Posterior cingulate gyrus (tissue), 11 donors: ENCODE data around the gene HOMER1.

Experiments
- DNase-seq, 10 donors: peaks; one replicate each; pipeline versions ENCODE4 v3.0.0 to v3.0.0-alpha.2; 2020 to 2021; ENCODE audit warnings: mixed read lengths in 3 of 10
- intact Hi-C: fragments of 100-400 bp; cut with DNase I; formaldehyde crosslinking; loops from one replicate; pipeline ENCODE4 v1.15.1; 2023

HOMER1 gene

DNA sequence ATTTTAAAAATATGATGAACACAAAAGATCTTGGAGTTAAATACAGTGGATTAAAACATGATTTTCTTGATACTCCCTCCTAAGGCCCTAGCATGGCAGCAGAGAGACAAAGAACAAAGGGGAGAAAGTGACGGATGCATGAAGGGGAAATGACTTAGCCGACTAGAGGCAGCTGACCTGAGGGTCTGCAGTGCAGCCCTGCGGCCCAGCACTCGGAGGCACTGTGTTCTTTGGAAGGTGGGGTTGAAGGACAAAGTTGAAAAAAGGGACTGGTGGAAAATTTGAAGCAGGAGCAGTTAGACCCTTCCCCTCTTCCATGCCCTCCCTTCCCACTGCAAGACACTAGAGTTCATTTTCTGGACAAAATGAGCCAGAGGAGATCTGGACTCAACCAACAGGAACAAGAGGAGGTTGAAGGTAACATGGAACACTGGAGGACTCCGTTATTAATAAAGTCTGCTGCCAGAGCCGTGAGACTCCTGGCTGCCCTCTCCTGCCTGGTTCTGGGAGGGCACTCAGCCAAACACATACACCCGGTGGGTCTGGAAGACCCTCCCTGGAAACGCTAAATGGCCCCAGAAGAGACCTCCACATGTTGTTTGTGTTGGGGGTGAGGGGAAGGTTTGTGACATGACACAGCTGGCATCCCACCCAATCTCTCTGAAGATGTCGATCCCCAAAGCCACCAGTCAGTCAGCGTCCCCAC, 179.9 kb downstream of the HOMER1 start:
- intact Hi-C loops, result no loop called here
- DNase-seq, result no peak

DNA sequence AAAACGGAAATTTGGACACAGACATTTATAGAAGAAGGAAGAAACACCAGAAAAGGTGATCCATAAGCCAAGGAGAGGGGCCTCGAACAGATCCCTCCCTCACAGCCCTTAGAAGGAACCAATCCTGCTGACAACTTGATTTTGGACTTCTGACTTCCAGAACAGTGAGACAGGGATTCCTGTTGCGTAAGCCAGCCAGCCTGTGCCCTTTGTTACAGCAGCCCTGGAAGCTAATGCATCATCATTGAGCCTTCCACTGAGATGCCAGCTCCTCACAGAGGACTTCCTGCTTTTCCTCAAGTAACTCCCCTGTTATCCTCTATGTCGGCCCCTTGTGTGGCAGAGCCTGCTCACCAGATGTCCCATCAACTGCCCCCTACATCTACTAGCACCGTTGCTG, 183.9 kb downstream of the HOMER1 start:
- no peak for DNase-seq
- intact Hi-C loops, result no loop called here

DNA sequence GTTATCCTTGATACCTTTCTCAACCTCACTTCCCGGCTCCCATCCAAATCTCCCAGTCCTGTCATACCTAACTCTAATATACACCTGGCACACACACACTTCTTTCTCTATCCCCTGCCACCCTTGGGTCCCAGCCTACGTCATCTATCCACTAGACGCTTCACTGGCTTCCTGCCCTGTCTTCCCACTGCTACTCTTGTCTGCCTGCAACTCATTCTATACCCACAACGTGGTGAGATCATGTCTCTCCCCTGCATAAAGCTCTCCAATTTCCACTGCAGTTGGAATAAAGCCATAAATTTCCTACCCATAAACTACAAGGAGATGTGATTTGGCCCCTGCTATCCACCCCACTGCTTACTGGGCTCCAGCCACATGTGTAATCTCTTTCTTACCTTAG, 184.5 kb downstream of the HOMER1 start:
- DNase-seq, result no peak
- intact Hi-C loops, result loop anchor here (10.0 kb wide), 1 partner anchor 135 kb away; no protein-coding TSS in a partner anchor
